Jurkat, Clone E6-1 (cell line): ENCODE results near the gene LIPC.

Experiments used
- DNase-seq: peaks from one replicate; pipeline ENCODE4 v3.0.0-alpha.2; 2011; ENCODE audit warnings: low read depth, low spot score
- H3K4me3 ChIP-seq: 2 replicates; pipeline ENCODE4 v1.5.1; 2011; ENCODE audit warnings: mild to moderate bottlenecking, low read length, control low read depth, moderate library complexity

LIPC gene

GRCh38 chr15:58466566-58466965, 34.8 kb downstream of the LIPC start:
- no peak for DNase-seq
- H3K4me3 ChIP-seq, result no peak overlapping the region

- DNase-seq, result no peak
- no peak overlapping the region for H3K4me3 ChIP-seq
Observed at GRCh38 chr15:58467121-58467721, 35.4 kb downstream of the LIPC start.

GRCh38 chr15:58467722-58468423, 36.1 kb downstream of the LIPC start:
- no peak for DNase-seq
- H3K4me3 ChIP-seq, result no peak overlapping the region

- H3K4me3 ChIP-seq, result no peak overlapping the region
- DNase-seq, result peak; percentile 88
Observed at GRCh38 chr15:58469432-58470353, 37.9 kb downstream of the LIPC start.

GRCh38 chr15:58471348-58471747, 39.6 kb downstream of the LIPC start:
- DNase-seq, result no peak
- no peak overlapping the region for H3K4me3 ChIP-seq

GRCh38 chr15:58472221-58472620, 40.4 kb downstream of the LIPC start:
- no peak overlapping the region for H3K4me3 ChIP-seq
- no peak for DNase-seq

GRCh38 chr15:58472821-58473581, 41.2 kb downstream of the LIPC start:
- DNase-seq, result peak; percentile 98
- peak overlapping the region; percentile 44 for H3K4me3 ChIP-seq

- H3K4me3 ChIP-seq, result peak overlapping the region; percentile 44
- no peak for DNase-seq
Observed at GRCh38 chr15:58473724-58474123, 41.9 kb downstream of the LIPC start.

- no peak for DNase-seq
- H3K4me3 ChIP-seq, result no peak overlapping the region
Observed at GRCh38 chr15:58474741-58475323, 43.0 kb downstream of the LIPC start.

- H3K4me3 ChIP-seq, result no peak overlapping the region
- peak; percentile 83 for DNase-seq
Observed at GRCh38 chr15:58475573-58476524, 44.1 kb downstream of the LIPC start.

- no peak for DNase-seq
- peak overlapping the region; percentile 5; the same call in 1 of the 2 replicates for H3K4me3 ChIP-seq
Observed at GRCh38 chr15:58476525-58477162, 44.9 kb downstream of the LIPC start.

GRCh38 chr15:58477170-58477569, 45.4 kb downstream of the LIPC start:
- DNase-seq, result no peak
- peak overlapping the region; percentile 5; the same call in 1 of the 2 replicates for H3K4me3 ChIP-seq

- DNase-seq, result no peak
- no peak overlapping the region for H3K4me3 ChIP-seq
Observed at GRCh38 chr15:58478035-58478434, 46.2 kb downstream of the LIPC start.

- H3K4me3 ChIP-seq, result no peak overlapping the region
- DNase-seq, result no peak
Observed at GRCh38 chr15:58478579-58478978, 46.8 kb downstream of the LIPC start.

GRCh38 chr15:58479941-58480340, 48.1 kb downstream of the LIPC start:
- H3K4me3 ChIP-seq, result no peak overlapping the region
- DNase-seq, result no peak

- no peak for DNase-seq
- no peak overlapping the region for H3K4me3 ChIP-seq
Observed at GRCh38 chr15:58483376-58483775, 51.6 kb downstream of the LIPC start.
